SIG-M5 treated with dmso at 0.1 percent for 504 hours (cell line): Measurements from ENCODE around the gene TLCD2.
"Not testable (repeated sequence)": the region's sequence is repeated elsewhere in the genome, so short reads cannot be mapped to it uniquely, and the experiment has no call there.

Experiments used
- DNase-seq: peaks from one replicate; lab custom pipeline; 2025; ENCODE audit not compliant: unreplicated experiment; lab: John Stamatoyannopoulos, UW

The TLCD2 gene

GRCh38 chr17:1718362-1719165 lies 8.4 kb upstream of the TLCD2 start:
- no peak for DNase-seq

- DNase-seq = peak; percentile 99
Measured at GRCh38 chr17:1716912-1717695, 6.9 kb upstream of the TLCD2 start.

- peak; percentile 99 for DNase-seq
Measured at GRCh38 chr17:1716076-1716911, 6.1 kb upstream of the TLCD2 start.

GRCh38 chr17:1715803-1716075 lies 5.6 kb upstream of the TLCD2 start:
- DNase-seq = no peak

- DNase-seq = peak; percentile 55
Measured at GRCh38 chr17:1714980-1715802, 5.0 kb upstream of the TLCD2 start.

- peak; percentile 29 for DNase-seq
Measured at GRCh38 chr17:1714427-1714979, 4.3 kb upstream of the TLCD2 start.

GRCh38 chr17:1713878-1714426 lies 3.8 kb upstream of the TLCD2 start:
- DNase-seq = no peak

GRCh38 chr17:1713160-1713877 lies 3.1 kb upstream of the TLCD2 start:
- no peak for DNase-seq

GRCh38 chr17:1712271-1712670 lies 2.1 kb upstream of the TLCD2 start:
- no peak for DNase-seq

- DNase-seq = no peak
Measured at GRCh38 chr17:1711804-1712203, 1.6 kb upstream of the TLCD2 start.

GRCh38 chr17:1710807-1711553 lies 803 bp upstream of the TLCD2 start:
- DNase-seq = no peak

GRCh38 chr17:1709403-1709951 lies 700 bp downstream of the TLCD2 start:
- DNase-seq = peak; percentile 20

GRCh38 chr17:1708791-1709346 lies 1.3 kb downstream of the TLCD2 start:
- not testable (repeated sequence) for DNase-seq

- no peak for DNase-seq
Measured at GRCh38 chr17:1707107-1707506, 3.1 kb downstream of the TLCD2 start.

- no peak for DNase-seq
Measured at GRCh38 chr17:1705004-1705403, 5.2 kb downstream of the TLCD2 start.

- no peak for DNase-seq
Measured at GRCh38 chr17:1703063-1703462, 7.1 kb downstream of the TLCD2 start.

GRCh38 chr17:1699891-1700290 lies 10.3 kb downstream of the TLCD2 start:
- DNase-seq = not testable (repeated sequence)

GRCh38 chr17:1697681-1698080 lies 12.5 kb downstream of the TLCD2 start:
- no peak for DNase-seq
